Kidney (tissue), 14 donors: ENCODE measurements around the gene GPAT2. TPM values are rescaled to one million over a fixed set of nuclear protein-coding genes. Genes with fewer than 3 reads are reported as not detected.
"Not testable (repeated sequence)": the region's sequence is repeated elsewhere in the genome, so short reads cannot be mapped to it uniquely, and the experiment has no call there.

Experiments
- DNase-seq, 5 donors: peaks; one replicate each; pipeline ENCODE4 v3.0.0-alpha.2; 2013 to 2020
- FAIRE-seq: peaks from 2 replicates; lab custom pipeline; 2012; peaks lifted over from hg19 to GRCh38; lab: Jason Lieb, UNC
- H3K27ac ChIP-seq, 2 donors: one replicate each; pipeline ENCODE4 v1.7.0; 2013; ENCODE audit warnings: low read depth in 2 of 2, low read length in 2 of 2, inconsistent platforms in 1 of 2
- H3K27me3 ChIP-seq: one replicate; pipeline ENCODE4 v1.7.1; 2013; ENCODE audit warnings: low read length, inconsistent platforms; ENCODE audit not compliant: control insufficient read depth, insufficient read depth
- H3K36me3 ChIP-seq, 3 donors: one replicate each; pipeline versions ENCODE4 v1.7.0 to v1.7.1; 2013; ENCODE audit warnings: low read length in 3 of 3, control low read depth in 1 of 3, inconsistent platforms in 1 of 3; ENCODE audit not compliant: insufficient read depth in 3 of 3, control insufficient read depth in 2 of 3
- H3K4me1 ChIP-seq, 3 donors: one replicate each; pipeline versions ENCODE4 v1.7.0 to v1.7.1; 2013; ENCODE audit warnings: low read length in 3 of 3, inconsistent platforms in 1 of 3, low read depth in 1 of 3; ENCODE audit not compliant: control insufficient read depth in 2 of 3, insufficient read depth in 2 of 3
- H3K4me3 ChIP-seq, 3 donors: one replicate each; pipeline versions ENCODE4 v1.7.0 to v1.8.1; 2013; ENCODE audit warnings: low read length in 3 of 3, control low read depth in 1 of 3, inconsistent platforms in 1 of 3
- H3K9ac ChIP-seq, 3 donors: one replicate each; pipeline versions ENCODE4 v1.7.0 to v1.7.1; 2013; ENCODE audit warnings: low read length in 3 of 3, control low read depth in 1 of 3, inconsistent platforms in 1 of 3
- H3K9me3 ChIP-seq, 3 donors: one replicate each; pipeline versions ENCODE4 v1.7.0 to v1.7.1; 2013; ENCODE audit warnings: low read length in 3 of 3, control low read depth in 1 of 3, inconsistent platforms in 1 of 3; ENCODE audit not compliant: control insufficient read depth in 2 of 3, insufficient read depth in 1 of 3
- CTCF ChIP-seq: IDR thresholded peaks from 3 replicates; pipeline ENCODE4 v1.5.1; 2012; ENCODE audit warnings: mild to moderate bottlenecking, moderate library complexity, borderline replicate concordance; ENCODE audit not compliant: insufficient read depth; ENCODE audit errors: extremely low read depth
- intact Hi-C: fragments of 100-400 bp; cut with DNase I; formaldehyde crosslinking; loops from one replicate; pipeline ENCODE4 v1.11.1; 2022
- polyA plus RNA-seq: library from polyadenylated mRNA; stranded (reverse); fragments of 350-450 nt; fragmentation: Illumina TruSeq; extraction: RNeasy Lipid Tissue Mini Kit (QIAGEN cat#74804); gene quantifications from one replicate; pipeline ENCODE4 v1.2.3, GENCODE V29; 2014; ENCODE audit warnings: low read depth, low replicate concordance; ENCODE audit not compliant: insufficient read depth
- total RNA-seq: library from RNA; stranded (reverse); fragmentation: NEBNext Ultra II Directional; extraction: Animal tissue kit (Norgen Biotek cat#: 25700); gene quantifications from one replicate; pipeline ENCODE4 v1.2.1, GENCODE V29; 2021
- donor health status: control.
- donor health status: control.
- donor health status: control.
- donor health status: control.
- donor health status: control.
- donor health status: DM: yes; HTN: yes; CAD: no.
- donor health status: Normal renal cell carcinoma (clear cell type).

GPAT2 gene
- total and polyA plus RNA-seq, 2 donors from 2014 or later, result 1.1 to 2.7 TPM

- intact Hi-C loops, result no loop called here
- DNase-seq (peak in 1 of 5 donors; percentile 25), FAIRE-seq (no peak)
- H3K4me3 ChIP-seq, result no peak overlapping the region
- H3K36me3 ChIP-seq, result no peaks in the 10 kb centered on the region
- H3K9me3 ChIP-seq, result no peaks in the 10 kb centered on the region
- TF ChIP-seq CTCF, result no peak
- H3K27me3 ChIP-seq, result no peaks in the 10 kb centered on the region
- no peak overlapping the region for H3K9ac ChIP-seq
- H3K4me1 ChIP-seq, result no peaks in the 10 kb centered on the region
- no peak overlapping the region for H3K27ac ChIP-seq
Measured at GRCh38 chr2:96025194-96025492, 9.6 kb downstream of the GPAT2 start.

DNA sequence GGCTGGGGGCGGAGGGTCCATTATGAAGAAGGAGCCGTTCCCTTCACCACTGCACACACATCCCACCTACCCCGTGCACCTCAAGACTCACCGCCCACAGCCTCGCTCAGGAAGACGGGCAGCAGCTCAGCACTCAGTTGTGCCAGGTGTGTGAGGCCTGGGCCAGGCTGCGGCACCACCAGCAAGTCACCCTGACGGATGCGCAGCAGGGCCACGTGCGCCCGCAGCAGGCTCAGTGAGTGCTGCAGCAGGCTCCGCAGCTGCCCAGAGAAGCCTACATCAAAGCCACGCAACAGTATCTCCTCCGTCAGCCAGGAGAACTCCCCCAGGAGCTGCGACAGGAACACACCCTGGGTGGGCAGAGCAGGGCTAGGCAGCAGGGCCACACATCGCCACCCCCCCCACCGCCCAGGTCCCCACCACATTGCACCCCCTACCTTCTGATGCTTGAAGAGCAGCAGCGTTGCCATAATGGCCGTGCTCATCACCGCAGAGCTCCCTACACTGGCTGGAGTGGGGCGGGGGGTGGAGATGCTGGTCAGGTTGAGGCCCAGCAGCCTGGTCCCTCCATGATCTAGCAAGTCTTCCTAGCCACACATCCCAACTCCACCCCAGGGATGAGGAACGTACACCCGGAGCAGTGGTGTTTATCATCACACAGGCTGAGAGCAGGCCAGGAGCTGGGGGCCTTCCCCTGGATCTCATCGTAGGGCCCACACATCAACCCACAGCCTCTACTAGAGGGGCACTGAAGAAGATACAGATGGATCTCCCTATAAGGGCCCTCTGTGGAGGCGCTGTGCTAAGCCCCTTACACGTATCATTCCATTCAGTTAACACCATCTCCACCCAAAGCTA is 10.2 kb downstream of the GPAT2 start:
- no peaks in the 10 kb centered on the region for H3K27me3 ChIP-seq
- H3K9me3 ChIP-seq, result no peaks in the 10 kb centered on the region
- FAIRE-seq (no peak), DNase-seq (peak in 2 of 5 donors; percentile 33 to 41)
- H3K4me3 ChIP-seq, result no peak overlapping the region
- intact Hi-C loops, result no loop called here
- H3K36me3 ChIP-seq, result no peaks in the 10 kb centered on the region
- no peak for TF ChIP-seq CTCF
- no peaks in the 10 kb centered on the region for H3K4me1 ChIP-seq
- H3K9ac ChIP-seq, result no peak overlapping the region
- no peak overlapping the region for H3K27ac ChIP-seq

GRCh38 chr2:96023701-96024100 is 11.0 kb downstream of the GPAT2 start:
- H3K9ac ChIP-seq, H3K27ac ChIP-seq, H3K27me3 ChIP-seq, H3K4me3 ChIP-seq, H3K36me3 ChIP-seq, H3K9me3 ChIP-seq, FAIRE-seq, H3K4me1 ChIP-seq, intact Hi-C loops: not testable (repeated sequence)
- peak in 1 of 5 donors; percentile 40 for DNase-seq

- DNase-seq, result peak; percentile 85 to 90 (median 89)
- H3K9ac ChIP-seq, H3K36me3 ChIP-seq, H3K27me3 ChIP-seq, H3K4me3 ChIP-seq, H3K9me3 ChIP-seq, H3K4me1 ChIP-seq, intact Hi-C loops, H3K27ac ChIP-seq, FAIRE-seq: not testable (repeated sequence)
- TF ChIP-seq CTCF, result peak; percentile 86
Measured at GRCh38 chr2:96022701-96023447, 11.8 kb downstream of the GPAT2 start.

- FAIRE-seq, H3K27ac ChIP-seq, H3K4me1 ChIP-seq, H3K27me3 ChIP-seq, H3K9me3 ChIP-seq, intact Hi-C loops, H3K36me3 ChIP-seq, H3K4me3 ChIP-seq, H3K9ac ChIP-seq: not testable (repeated sequence)
- DNase-seq, result peak in 2 of 5 donors; percentile 31 to 33
Measured at GRCh38 chr2:96022126-96022525, 12.6 kb downstream of the GPAT2 start.

DNA sequence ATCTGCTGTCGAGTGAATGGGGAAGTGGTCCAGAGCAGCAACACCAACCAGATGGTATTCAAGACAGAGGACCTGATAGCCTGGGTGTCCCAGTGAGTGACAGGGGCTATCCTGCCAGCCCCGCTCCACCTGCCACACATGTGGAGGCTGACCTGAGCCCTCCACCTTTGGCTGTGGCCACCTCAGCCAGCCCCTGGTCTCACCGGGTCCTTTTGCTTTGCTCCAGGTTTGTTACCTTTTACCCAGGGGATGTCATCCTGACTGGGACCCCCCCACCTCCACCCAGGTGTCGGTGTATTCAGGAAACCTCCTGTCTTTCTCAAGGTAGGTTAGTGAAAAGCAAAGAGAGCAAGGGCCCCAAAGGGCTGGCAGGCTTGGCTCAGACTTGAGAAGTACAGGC is 13.6 kb downstream of the GPAT2 start:
- FAIRE-seq, H3K27ac ChIP-seq, H3K9me3 ChIP-seq, intact Hi-C loops, H3K4me1 ChIP-seq, H3K4me3 ChIP-seq, H3K9ac ChIP-seq, H3K36me3 ChIP-seq, H3K27me3 ChIP-seq: not testable (repeated sequence)
- peak in 2 of 5 donors; percentile 20 to 33 for DNase-seq
